T-helper 22 cell (primary cell): ENCODE measurements around the gene CDKL1.
"Not testable (repeated sequence)": the region's sequence is repeated elsewhere in the genome, so short reads cannot be mapped to it uniquely, and the experiment has no call there.

Source experiments
- DNase-seq: peaks from one replicate; pipeline ENCODE4 v3.0.0-alpha.2; 2020; ENCODE audit warnings: low read depth

The CDKL1 gene

DNA sequence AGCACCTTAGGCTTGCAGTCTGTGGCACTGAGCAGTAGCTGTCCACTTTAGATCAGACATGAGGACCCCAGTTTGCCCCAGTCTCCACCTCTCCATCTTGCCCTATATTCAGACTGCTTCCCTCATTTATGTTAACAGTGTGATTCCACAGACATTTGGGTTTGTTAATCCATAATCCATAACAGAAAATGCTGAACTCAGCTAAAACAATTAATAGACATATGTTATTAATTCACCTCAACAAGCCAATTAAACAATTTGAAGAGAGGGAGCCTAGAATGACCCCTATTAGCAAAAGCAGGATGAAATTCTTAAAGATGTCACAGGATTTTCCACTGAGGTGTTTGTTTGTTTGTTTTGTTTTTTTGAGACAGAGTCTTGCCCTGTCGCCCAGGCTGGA, 9.1 kb downstream of the CDKL1 start:
- DNase-seq = no peak

DNA sequence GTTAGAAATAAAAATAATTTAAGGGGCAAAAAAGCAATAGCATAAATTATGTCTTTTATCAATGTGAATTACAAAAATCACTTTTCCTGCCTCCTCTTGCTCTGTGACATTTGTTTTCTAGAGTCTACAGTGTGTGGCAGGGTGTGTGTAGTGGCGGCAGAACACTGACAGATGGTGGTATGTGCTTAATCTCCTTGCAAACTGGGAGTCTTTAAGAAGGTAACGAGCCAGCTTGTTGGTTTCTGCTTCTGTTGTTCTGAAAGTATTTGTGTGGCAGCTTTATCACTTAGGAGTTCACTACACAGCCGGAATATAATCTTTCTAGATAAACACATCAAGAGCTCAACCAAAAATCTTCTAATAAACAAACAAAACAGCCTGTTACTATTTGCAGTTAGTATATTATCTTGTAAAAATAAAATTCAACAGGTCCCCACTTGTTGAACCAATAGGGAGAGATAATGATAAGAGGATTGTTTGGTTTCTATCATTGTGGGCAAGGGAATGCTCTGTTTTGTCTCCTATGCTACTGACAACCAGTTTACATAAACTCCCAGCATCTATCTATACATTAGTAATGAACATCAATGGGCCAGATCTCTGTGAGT, 13.0 kb downstream of the CDKL1 start:
- no peak for DNase-seq

DNA sequence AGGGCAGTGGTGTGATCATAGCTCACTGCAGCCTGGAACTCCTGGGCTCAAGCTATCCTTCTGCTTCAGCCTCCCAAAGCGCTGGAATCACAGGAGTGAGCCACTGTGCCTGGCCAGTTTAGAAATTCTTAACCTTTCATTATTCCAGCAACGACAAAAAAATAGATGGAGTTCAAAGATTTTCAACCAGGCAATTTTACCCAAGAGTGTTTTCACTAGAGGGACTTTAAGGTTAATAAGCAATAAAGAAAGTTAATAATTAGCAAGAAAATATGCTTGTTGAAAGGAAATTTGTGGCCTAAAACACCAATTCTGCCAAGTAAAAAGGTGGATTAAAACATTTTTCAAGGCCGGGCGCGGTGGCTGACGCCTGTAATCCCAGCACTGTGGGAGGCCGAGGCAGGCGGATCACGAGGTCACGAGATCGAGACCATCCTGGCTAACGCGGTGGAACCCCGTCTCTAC, 14.8 kb downstream of the CDKL1 start:
- DNase-seq = no peak

DNA sequence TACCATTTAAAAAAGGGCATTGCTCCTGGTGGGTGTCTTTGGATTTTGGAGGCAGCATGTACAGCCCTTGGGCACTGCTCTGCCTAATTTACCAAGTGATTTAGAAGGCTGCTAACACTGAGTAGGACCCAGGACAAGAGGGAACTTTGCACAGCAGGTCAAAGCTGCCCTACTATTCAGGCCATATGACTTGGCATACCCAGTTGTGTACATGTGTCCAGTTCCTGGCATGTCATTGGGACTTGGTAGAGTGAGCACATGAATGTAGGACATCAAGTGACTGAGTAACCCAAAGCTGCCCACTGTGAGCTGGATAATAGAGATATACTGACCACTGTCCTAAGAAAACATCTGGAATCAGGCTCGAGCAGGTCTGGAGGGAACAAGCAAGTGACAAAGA, 15.7 kb downstream of the CDKL1 start:
- no peak for DNase-seq

DNA sequence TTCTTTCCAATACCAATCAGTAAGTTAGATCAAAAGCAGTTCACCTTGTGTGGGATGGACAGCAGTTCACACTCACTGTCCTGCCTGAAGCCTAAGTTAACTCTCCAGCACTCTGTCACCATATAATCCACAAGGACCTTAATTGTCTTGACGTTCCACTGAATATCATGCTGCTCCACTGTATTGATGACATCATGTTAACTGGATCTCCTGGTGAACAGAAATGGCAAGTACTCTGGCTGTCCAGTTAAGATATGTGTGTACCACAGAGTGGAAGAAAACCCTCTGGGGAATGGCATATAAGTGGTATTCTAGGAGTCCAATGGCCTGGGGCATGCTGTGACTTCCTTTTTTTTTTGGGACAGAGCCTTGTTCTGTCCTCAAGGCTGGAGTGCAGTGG, 16.2 kb downstream of the CDKL1 start:
- DNase-seq = no peak

DNA sequence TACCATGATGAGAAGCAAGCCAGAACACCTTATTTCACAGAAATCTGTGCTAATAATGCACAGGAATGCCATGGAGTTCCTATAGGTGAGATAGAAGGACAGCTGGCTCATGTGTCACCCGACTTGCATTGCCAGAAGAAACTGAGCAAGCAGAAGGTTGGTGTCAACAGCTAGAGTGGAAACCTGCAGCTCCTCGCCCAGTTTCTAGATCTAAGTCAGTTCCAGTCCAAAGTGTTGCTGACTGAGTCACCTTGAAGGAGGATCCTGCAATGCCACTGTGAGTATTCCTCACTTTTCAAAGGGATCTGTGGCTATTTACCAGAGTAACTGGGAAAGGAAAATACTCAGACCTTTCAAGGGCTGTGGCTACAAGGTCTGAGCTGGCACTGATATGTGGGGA, 17.1 kb downstream of the CDKL1 start:
- no peak for DNase-seq

DNA sequence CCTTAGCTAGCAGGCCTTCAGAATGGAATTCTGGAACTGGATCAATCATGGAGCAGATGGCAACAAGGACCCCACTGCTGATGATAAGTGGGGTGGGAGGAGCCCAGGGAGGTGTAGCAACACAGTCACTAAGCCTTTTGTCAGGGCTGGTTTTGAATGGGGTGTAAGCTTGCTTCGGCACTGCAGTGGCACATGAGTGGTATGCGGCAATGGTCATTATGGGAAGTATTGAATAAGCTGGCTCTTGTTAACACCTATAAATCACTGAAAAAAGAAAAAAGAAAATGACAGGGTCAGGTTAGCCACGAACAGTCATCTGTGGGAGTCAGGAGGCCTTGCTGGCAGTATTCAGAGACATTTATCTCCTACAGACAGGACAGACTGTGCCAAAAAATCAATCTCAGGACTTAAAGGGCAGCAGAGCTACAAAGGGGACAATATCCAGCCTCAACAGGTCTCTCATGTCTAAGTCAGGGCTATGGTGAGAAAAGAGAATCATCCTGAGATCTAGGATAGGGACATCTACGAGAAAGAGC, 19.1 kb downstream of the CDKL1 start:
- DNase-seq = no peak

DNA sequence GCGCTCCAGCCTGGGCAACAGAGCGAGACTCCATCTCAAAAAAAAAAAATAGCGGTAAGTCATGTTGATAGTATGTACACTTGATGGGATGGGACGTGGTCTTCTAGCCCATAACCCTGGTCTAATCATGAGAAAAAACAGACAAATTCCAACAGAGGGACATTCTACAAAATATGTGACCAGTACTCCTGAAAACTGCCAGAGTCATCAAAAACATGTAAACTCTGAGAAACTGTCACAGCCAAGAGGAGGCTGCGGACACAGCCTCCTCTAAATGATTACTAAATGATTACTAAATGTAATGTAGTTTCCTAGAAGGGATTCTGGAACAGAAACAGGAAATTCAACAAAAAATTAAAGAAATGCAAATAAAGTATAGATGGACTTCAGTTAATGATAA, 20.9 kb downstream of the CDKL1 start:
- DNase-seq = no peak

DNA sequence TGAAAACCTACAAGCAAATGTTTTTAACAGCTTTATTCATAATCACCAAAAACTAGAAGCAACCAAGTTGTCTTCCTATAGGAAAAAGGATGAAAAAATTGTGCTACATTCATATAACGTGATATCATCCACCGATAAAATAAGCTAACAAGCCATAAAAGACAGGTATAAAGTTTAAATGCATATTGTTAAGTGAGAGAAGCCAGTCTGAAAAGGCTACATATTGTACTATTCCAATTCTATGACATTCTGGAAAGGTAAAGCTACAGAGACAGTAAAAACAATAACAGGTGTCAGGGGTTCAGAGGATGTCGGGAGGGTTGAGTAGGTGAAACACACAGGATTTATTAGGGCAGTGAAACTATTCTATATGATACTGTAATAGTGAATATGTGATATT, 22.7 kb downstream of the CDKL1 start:
- DNase-seq = no peak

DNA sequence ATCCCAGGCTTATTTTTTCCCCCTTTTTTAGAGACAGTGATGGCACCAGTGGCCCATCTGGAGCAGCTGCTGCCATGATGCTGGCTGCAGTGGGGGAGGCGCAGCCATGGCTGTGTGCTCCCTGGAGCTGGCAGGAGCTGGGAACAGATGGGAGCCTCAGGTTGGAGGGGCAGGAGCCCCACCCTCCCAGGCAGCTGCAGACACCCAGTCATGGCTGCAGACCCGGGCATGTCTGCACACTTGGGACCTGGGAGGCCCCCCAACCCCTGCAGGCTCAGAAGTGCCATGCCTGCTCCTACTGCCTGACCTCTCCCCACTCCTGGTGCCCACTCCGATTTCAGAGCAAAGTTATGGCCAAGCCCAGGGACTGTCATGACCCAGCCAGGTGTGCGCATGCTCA, 25.1 kb downstream of the CDKL1 start:
- DNase-seq = no peak

DNA sequence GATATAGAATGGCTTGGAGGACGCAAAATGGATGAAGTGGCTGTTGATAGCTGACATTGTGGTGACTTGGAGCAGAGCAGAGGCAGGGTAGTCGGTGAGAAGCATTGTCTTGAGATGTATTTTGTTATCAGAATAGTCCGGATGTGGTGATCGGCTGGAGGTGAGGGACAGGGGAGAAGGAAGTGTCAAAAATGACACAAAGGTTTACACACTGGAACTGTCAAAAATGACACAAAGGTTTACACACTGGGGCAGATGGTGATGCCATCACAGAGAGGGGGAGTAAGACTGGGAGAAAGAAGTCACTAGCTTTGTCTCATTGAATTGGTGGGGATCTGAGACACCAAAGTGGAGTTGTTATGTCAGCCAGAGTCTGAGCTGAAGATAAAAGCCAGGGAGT, 30.1 kb downstream of the CDKL1 start:
- no peak for DNase-seq

DNA sequence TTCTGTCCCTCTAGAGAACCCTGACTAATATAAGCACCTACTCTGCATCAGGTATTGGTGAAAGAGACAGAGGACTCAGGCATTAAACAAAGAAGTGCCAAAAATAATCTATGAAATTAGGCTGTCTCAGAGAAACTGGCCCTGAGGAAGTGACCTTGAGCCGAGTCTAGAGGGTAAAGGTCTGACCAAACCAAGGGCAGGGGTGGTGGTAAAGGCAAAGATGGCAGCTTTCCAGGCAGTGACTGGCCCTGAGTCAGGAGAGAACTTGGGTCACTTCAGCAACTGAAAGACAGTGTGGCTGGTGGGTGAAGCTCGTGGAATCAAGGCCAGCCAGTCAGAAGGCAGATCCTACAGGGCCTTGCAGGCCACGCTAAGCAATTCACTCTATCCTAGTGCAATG, 30.6 kb downstream of the CDKL1 start:
- DNase-seq = no peak

DNA sequence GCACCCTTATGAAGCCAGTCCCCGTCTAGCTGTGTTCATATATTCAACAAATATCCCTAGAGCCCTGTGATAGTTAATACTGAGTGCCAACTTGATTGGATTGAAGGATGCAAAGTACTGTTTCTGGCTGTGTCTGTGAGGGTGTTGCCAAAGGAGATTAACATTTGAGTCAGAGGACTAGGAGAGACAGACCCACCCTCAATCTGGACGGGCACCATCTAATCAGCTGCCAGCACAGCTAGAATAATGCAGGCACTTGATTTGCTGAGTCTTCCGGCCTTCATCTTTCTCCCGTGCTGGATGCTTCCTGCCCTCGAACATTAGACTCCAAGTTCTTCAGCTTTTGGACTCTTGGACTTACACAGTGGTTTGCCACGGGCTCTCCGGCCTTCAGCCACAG, 31.1 kb downstream of the CDKL1 start:
- DNase-seq = not testable (repeated sequence)

DNA sequence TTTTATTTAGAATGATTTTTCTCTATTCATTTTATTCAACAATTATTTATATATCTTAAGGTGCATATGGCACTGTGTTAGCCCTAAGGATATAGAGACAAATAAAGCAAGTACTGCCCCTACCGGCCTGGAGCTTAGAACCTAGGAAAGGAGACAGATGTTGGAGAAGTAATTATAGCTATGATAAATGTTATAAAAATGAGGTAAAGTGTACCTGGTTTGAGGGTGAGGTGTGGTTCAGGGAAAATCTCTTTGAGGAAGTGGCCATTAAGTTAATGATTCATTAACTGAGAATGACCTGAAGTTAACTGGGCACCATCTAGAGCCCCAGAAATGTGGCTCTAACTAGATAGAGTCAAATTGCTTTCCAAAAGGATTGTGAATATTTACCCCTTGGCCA, 31.9 kb downstream of the CDKL1 start:
- DNase-seq = no peak

DNA sequence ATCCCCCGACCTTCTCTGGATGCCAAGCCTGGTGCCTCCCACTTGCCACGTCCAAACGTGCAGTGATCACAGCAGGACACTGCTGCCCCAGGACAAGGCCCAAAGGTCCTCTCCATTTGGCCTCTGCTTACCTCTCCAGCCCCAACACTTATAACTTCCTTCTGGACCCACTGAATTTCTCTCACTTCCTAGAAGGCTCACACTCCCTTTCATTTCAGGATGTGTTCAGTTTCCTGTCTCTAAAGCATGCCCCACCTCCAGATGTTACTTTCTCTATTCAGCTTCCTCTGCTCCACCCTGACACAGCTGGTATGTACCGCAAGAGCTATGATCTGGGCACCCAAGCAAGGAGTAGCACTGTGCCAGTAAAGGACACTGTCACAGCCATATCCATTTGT, 33.0 kb downstream of the CDKL1 start:
- peak; percentile 13 for DNase-seq

DNA sequence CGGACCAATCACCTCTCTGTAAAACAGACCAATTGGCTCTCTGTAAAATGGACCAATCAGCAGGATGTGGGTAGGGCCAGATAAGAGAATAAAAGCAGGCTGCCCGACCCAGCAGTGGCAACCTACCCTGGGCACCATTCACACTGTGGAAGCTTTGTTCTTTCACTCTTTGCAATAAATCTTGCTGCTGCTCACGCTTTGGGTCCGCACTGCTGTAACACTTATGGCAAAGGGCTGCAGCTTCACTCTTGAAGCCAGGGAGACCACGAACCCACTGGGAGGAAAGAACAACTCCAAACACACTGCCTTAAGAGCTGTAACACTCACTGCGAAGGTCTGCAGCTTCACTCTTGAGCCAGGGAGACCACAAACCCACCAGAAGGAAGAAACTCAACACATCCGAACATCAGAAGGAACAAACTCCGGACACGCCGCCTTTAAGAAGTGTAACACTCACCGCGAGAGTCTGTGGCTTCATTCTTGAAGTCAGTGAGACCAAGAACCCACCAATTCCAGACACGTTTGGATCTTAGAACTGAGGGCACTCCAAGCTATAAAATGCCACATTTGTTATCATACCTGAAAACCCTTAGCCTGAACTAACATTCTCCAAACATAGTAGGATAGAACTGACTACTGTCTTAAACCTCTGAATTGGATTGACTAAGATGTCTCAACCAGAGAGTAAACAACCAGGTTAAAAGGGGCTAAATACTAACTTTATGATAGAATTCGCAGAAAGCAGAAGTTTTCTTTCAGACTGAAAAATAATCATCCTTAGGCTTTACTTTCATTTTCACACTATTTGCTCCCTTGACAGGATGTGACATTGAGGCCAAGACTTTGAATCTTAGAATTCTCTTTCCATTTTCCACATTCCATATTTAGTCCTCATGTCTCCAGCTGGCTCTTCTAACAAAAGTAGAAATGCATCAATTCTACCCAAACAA, 33.6 kb downstream of the CDKL1 start:
- DNase-seq = no peak

DNA sequence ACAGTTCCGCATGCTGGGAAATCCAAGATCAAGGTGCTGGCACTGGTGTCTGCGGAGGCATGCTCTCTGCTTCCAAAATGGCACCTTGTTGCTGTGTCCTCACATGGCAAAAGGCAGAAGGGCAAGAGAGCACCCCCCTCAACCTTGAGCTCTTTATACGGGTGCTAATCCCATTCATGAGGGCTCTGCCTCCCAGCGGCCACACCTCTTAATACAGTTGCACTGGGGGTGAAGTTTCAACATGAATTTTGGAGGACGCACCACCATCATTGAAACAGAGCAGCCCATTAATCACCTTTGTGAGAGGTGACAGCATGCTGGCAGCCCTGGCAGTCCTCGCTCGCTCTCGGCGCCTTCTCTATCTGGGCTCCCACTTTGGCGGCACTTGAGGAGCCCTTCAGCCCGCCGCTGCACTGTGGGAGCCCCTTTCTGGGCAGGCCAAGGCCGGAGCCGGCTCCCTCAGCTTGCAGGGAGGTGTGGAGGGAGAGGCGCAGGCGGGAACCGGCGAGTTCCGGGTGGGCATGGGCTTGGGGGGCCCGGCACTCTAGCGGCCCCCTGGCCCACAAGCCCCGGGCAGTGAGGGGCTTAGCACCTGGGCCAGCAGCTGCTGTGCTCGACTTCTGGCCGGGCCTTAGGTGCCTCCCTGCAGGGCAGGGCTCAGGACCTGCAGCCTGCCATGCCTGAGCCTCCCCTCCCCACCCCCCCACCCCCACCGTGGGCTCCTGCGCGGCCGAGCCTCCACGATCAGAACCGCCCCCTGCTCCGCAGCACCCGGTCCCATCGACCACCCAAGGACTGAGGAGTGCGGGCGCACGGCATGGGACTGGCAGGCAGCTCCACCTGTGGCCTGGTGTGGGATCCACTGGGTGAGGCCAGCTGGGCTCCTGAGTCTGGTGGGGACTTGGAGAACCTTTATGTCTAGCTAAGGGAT, 34.9 kb downstream of the CDKL1 start:
- DNase-seq = not testable (repeated sequence)

DNA sequence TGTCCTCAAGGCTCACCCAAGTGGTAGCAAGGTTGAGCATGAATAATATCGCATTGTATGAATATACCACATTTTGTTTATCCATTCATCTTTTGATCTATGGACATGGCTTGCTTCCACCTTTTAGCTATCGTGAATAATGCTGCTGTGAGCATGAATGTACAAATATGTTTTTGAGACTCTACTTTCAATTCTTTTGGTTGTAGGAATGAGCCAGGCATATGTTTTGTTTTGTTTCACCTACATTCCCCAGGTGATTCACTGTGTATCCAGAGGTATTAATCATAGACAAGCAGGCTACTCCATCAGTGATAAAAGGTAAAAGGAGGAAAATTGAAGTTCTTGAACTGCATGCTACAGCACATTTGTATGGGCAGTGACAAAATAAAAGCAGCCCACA, 35.8 kb downstream of the CDKL1 start:
- DNase-seq = no peak

DNA sequence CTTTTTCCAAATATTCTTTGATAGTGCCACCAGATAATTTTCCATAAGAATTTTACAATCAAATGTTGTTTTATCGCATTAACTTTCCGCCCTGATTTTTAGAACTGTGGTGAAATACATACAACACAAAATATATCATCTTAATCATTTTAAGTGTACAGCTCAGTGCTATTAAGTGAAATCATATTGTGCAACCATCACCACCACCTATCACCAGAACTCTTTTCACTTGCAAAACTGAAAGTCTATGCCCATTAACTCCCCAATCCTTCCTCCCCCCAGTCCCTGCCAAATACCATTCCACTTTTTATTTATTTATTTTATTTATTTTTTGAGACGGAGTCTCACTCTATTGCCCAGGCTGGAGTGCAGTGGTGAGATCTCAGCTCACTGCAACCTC, 36.6 kb downstream of the CDKL1 start:
- no peak for DNase-seq

DNA sequence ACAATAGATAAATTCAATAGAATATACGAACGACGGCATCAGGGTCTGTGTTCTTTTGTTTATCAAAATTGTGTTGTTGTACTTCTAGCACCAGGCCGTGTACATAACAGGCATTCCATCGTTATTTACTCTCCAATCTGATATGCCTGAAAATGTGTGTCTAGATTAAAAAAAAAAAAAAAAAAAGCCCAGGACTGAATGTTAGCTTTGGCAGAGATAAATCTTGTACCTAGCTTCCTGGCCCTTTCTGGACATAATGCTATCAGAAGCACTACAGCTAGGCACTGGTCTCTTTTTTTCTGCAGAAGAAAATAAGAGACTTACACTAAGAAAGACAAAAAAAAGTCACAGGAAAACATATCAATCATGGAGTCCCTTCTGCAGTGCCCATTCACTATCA, 37.0 kb downstream of the CDKL1 start:
- DNase-seq = no peak

DNA sequence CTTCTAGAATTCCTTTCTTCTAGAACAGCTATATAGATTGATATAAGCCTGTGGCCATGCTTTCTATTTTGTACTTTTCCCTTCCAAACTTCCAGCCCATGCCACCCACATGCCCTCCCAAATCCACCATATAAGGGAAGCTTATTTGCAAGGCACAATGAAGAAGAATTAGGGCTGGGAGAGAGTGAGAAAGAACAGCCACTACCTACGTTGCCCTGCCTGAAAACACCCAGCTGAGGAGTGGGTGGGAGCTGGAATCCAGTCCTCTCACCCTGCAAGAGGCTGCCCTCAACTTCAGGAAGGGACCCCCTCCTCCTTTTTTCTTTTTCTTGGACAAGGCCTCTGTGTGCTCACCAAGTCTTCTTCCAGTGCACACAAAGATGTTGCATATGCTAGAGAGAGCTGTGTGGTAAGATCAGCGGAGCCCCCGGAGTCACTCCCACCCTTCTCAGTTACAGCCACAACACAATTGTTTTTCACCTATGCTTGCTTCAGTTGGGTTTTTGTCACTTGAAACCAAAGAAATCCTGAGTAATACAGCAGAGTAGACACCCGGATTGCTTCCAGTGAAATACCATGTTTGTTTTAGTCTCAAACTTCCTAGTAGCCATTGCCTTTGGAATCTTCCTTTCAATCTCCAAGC, 38.8 kb downstream of the CDKL1 start:
- DNase-seq = no peak

DNA sequence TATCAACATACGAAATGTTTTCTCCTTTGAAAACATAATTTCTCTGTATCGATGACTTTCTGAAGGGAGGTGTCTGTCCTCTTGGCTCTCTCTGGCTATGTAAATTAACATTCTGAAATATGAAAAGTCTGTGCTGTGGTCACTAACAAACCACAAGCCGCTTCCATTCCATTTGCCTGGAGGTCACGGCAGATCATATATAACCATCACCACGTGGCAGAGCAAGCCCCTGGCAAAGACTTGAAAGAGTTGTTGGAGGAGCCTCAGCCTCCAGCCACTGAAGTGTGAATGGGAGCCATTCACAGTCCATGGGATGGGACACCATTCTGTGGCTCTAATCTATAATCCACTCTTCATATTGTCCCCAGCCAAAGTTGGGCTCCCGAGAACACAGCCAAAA, 39.6 kb downstream of the CDKL1 start:
- no peak for DNase-seq
